Effector memory CD4-positive, alpha-beta T cell (primary cell): ENCODE measurements around the gene PRRT1.

Source experiments
- DNase-seq, 3 donors: peaks; one replicate each; pipeline ENCODE4 v3.0.0-alpha.2; 2020
- H3K27ac ChIP-seq: 2 replicates; pipeline ENCODE4 v1.7.0; 2013; ENCODE audit warnings: mild to moderate bottlenecking, low read length, moderate library complexity; ENCODE audit not compliant: insufficient read depth, poor library complexity, severe bottlenecking
- H3K27me3 ChIP-seq: replicated peaks from 2 replicates; pipeline ENCODE4 v1.7.0; 2013; ENCODE audit warnings: mild to moderate bottlenecking, low read length; ENCODE audit not compliant: insufficient read depth, control insufficient read depth, poor library complexity, severe bottlenecking
- H3K36me3 ChIP-seq: 2 replicates; pipeline ENCODE4 v1.7.0; 2013; ENCODE audit warnings: mild to moderate bottlenecking, low read length, moderate library complexity; ENCODE audit not compliant: control insufficient read depth, insufficient read depth
- H3K4me1 ChIP-seq: 2 replicates; pipeline ENCODE4 v1.7.0; 2013; ENCODE audit warnings: low read length, mild to moderate bottlenecking; ENCODE audit not compliant: control insufficient read depth, insufficient read depth, poor library complexity, severe bottlenecking
- H3K4me3 ChIP-seq: 2 replicates; pipeline ENCODE4 v1.7.0; 2013; ENCODE audit warnings: low read length, low read depth, mild to moderate bottlenecking; ENCODE audit not compliant: insufficient read depth, poor library complexity, severe bottlenecking
- H3K9me3 ChIP-seq: 2 replicates; pipeline ENCODE4 v1.7.0; 2013; ENCODE audit warnings: mild to moderate bottlenecking, low read length, moderate library complexity; ENCODE audit not compliant: control insufficient read depth
- total RNA-seq, 3 donors: gene quantifications; one replicate each; lab custom pipeline; 2026; lab: John Stamatoyannopoulos, UW

The PRRT1 gene
- 0.09 to 1.7 (median 0.35) reads per million in 3 donors for total RNA-seq

DNA sequence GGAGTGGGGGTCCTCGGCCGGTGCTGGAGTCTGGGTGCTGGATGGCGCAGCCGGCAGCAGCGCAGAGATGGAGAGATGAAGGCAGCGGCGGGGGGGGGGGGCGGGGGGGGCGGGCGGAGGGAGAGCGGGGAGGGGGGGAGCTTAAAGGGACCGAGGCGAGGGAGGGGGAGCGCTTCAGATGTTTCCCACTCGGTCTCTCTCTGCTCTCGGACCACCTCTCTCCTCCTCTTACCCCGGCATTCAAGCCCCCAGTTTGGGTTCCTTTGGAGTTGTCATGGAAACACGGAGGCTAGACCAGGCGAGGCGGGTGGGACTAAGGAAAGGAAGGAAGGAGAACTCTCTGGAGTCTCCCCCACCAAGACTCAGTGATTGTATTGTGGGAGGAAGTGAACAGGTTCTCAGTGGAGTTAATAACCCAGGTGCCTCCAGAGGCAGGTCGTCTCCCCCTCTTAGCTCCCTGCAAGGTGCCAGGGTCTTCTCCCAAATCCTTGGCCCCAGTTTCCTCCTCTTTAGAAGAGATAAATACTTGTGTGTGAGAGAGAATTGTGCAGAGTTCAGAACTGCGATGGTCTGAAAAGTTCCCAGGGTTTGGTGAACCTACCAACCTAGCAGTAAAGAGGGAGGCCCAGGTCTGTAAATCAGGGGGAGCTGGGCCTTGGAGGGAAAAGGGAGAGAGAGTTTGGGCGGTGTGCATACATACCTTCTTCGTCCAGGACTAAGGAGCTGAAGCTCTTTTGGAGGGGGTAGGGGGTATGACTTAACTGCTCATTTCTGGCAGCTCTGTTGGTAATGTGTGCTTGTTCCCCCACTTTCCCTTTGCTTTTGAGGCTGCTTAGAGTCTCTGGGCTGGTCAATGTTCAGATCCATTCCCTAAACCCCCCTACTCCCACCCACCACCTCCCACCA, at the start of gene PRRT1:
Gene PRRT1 (minus strand): TSS at position 77 of the 906 bp plus-strand sequence. CDS start 112 bp downstream, outside the sequence.
- H3K4me1 ChIP-seq = peaks cover 21% of the 10 kb centered on the region
- H3K27ac ChIP-seq = no peak within 1 kb of the TSS
- no peak within 1 kb of the TSS for H3K4me3 ChIP-seq
- H3K27me3 ChIP-seq = peaks cover 11% of the 10 kb centered on the region
- no peak for DNase-seq
- H3K36me3 ChIP-seq = no peaks in the 10 kb centered on the region
- H3K9me3 ChIP-seq = no peaks in the 10 kb centered on the region

DNA sequence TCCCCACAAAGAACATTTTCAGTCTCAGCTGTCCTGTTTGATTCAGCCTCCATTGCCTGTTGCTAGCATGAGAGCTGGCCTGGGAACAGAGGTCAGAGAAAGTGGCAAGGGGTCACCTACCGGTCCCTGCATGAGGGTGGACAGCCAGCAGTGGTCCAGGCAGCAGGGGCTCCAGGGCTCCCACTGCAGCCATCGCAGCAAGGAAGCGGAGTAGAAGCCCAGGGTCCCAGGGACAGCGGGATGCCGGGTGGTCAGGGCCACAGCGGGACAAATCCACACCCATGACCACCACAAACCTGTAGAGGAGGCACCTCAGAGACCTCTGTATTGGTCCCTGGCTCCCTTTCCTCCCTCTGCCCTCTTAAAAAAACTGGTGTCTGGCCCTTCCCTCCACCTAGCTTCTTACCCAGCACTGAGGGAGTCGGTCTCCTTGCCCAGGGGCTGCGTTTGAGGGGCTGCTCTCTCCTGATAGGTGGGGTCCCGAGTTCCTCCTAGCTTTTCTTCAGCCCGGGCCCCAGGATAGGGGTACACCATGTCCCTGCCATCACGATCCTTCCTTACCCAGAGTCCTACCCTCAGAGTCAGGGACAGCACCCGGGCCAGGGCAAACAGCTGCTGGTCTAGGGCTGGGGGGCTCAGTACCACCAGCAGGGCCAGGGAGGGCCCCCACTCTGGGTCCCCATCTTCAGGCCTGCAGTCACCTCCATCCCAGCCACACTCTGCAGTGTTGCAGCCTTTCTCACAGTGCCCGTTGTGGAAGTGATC, 49.2 kb upstream of the PRRT1 start:
- peaks cover 5% of the 10 kb centered on the region for H3K4me1 ChIP-seq
- no peaks in the 10 kb centered on the region for H3K36me3 ChIP-seq
- H3K27me3 ChIP-seq = no peaks in the 10 kb centered on the region
- H3K9me3 ChIP-seq = no peaks in the 10 kb centered on the region
- no peak overlapping the region for H3K4me3 ChIP-seq
- DNase-seq = no peak
- no peak overlapping the region for H3K27ac ChIP-seq

DNA sequence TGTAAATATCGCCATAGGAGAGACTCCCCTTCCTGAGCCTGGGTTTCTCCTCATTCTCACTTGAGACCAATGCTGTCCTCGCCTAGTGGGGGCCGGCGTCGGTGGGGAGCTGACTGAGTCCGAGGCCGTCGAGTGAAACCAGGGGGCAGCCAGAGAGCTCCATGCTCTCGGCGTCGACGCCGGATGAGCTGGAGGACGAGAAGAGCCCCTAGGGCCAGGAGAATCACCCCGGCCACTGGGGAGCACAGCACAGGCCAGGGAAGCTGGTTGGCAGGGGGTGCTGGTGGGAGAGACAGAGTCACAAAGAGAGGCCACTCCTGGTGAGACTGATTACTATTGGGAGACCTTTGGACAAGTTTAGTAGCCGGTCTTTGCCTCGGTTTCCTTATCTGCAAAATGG, 47.1 kb upstream of the PRRT1 start:
- Histone ChIP-seq H3K36me3 (no peaks in the 10 kb centered on the region), H3K9me3 (no peaks in the 10 kb centered on the region), H3K27ac (no peak overlapping the region), H3K27me3 (no peaks in the 10 kb centered on the region), H3K4me3 (no peak overlapping the region), H3K4me1 (peaks cover 19% of the 10 kb centered on the region)
- no peak for DNase-seq

DNA sequence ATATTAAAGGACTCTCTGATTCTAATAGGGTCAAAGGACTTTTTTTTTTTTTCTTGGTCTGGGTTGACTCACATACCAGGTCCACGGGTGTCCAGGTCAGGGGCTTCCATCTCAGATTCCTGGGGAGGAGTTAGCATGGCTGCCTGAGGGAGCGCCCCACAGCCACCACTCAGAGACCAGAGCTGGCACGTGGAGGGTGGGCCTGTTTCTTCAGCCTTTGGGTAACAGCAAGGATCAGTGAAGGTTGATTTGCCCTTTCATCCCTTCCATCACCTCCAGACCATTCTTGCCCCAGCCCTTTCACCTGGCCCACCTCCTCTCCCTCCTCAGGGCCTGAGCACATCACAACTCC, 46.6 kb upstream of the PRRT1 start:
- H3K9me3 ChIP-seq = no peaks in the 10 kb centered on the region
- H3K4me1 ChIP-seq = peaks cover 24% of the 10 kb centered on the region
- H3K36me3 ChIP-seq = no peaks in the 10 kb centered on the region
- no peak for DNase-seq
- H3K27me3 ChIP-seq = no peaks in the 10 kb centered on the region
- H3K4me3 ChIP-seq = no peak overlapping the region
- no peak overlapping the region for H3K27ac ChIP-seq

DNA sequence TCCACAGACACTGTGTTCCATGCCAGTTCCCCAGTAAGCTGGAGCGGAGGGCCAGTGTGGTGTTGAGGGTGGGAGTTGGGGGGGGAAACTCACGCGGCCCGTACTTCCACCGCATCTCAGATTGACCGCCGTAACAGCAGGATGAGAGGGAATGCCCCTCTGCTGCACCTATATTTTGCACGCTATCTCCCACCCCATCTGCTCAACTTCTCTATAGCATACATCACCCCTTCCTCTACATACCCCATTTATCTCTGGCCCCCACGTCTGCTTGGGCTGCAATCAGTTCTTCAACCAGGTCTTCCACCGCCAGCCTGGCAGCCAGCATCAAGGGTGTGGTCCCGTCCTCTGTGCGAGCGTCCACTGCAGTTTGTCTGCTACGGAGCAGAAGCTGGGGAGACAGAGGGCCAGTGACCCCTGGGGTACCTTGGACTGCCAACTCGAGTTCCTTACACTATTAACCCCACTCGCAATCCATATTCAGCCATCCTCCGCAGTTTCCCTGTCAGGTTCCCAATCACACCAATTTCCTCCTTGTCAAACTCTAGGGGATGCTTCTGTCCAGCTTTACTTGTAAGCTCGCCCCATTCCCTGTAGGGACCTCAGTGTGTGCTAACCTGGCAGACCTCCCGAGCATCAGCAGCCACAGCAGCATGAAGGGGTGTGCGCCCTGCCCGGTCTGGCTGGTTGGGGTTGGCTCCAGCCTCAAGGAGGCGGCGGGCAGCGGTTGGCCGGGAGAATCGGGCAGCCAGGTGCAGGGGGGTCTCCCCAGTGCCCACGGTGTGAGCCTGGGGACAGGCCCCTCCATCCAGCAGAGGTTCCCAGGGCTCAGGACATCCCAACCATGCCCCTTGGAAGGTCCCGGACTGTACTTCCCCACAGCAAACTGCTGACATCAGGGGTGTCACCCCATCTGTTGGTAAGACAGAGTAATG, 45.2 kb upstream of the PRRT1 start:
- Histone ChIP-seq H3K27ac (peak overlapping the region; percentile 92), H3K9me3 (no peaks in the 10 kb centered on the region), H3K4me3 (peak overlapping the region; percentile 83), H3K4me1 (peaks cover 30% of the 10 kb centered on the region), H3K27me3 (no peaks in the 10 kb centered on the region), H3K36me3 (no peaks in the 10 kb centered on the region)
- DNase-seq = no peak

DNA sequence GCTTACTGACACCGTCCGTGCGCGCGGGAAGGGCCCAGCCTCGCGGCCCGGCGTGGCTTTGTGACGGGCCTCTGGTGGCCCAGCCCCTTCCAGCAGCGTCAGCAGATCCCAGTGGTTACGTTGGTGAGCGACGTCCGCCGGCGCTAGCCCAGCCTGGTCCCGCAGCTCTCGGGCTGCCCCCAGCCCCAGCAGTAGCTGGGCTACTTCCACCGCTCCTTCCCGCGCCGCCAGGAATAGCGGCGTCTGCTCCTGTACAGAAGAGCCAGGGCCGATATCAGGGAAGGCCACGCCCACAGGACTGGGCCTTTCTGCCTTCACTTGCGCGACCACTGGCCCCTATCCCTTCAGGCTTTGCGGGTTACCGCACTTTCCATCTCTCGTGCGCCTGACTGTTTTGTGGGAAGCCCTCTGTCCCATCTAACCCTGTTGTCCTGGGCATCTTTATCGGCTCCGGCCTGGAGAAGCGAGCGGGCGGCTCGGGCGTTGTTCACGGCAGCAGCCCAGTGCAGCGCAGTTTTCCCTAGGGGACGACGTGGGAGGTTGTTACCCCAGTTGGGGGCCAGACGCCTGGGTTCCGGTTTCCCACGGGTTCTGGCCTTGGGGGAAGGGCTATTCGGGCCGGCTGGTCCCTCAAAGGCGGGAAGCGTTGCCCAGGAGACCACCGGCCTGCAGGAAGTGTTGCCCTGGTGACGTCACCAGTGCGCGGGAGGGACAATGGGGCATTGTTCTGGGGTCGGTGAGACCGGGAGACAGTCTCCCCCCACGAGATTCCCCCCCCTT, 44.4 kb upstream of the PRRT1 start:
- no peaks in the 10 kb centered on the region for H3K36me3 ChIP-seq
- peaks cover 30% of the 10 kb centered on the region for H3K4me1 ChIP-seq
- no peaks in the 10 kb centered on the region for H3K9me3 ChIP-seq
- H3K27ac ChIP-seq = peak overlapping the region; percentile 92
- DNase-seq = peak; percentile 39 to 67 (median 48)
- H3K4me3 ChIP-seq = peak overlapping the region; percentile 83
- H3K27me3 ChIP-seq = no peaks in the 10 kb centered on the region

DNA sequence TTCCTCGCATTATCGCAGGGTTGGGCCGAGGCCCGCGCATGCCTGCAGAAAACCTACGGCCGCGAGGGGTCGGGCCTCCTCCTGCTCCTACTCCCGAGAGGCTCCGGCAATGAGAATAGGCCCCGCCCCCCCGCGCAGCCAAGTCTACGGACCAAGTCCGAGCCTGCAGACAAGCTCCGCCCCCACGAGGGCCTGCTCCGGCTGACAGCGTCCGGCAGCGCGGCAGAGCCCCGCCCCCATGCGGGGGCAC, 43.8 kb upstream of the PRRT1 start:
- Histone ChIP-seq H3K4me3 (peak overlapping the region; percentile 83), H3K9me3 (no peaks in the 10 kb centered on the region), H3K27me3 (no peaks in the 10 kb centered on the region), H3K4me1 (peaks cover 30% of the 10 kb centered on the region), H3K36me3 (no peaks in the 10 kb centered on the region), H3K27ac (peak overlapping the region; percentile 92)
- peak; percentile 99 to 100 (median 100) for DNase-seq

DNA sequence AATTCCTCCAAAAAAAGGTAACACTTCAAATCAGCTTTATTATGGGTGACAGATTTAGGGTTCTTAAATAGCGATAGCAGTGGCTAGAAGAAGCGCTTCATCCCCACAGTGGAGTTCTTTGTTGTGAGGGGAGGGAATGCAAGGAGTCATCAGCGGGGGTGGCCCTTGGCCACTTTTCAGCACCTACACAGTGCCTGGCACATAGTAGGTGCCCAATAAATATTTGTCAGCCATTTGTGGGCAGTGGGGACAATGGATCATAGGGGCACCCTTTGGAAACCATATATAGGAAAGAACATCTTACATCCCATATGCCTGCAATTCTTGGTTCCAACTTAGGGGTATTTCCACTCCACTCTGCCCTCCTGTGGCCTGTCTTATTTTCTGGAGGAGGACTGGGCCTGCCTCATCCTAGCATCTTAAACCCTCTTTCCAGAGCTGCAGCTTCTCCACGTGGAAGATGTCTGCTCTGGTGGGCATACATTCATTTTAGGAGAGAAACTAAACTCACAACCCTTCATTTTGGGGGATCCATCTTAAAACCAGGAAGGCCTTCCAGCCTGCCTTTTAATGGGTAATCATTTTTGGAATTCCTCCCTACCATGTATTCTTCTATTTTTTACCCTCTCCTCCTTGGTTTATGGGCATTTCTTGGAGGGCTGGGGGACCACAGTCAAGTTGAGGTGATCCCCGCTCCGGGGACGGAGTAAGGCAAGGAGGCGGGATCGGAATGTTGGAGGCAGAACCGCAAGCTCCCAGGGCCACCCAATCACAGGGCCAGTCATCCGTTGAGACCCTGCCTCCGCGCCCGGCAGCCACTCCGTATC, 43.3 kb upstream of the PRRT1 start:
- DNase-seq = no peak
- H3K27me3 ChIP-seq = no peaks in the 10 kb centered on the region
- H3K4me3 ChIP-seq = peak overlapping the region; percentile 83
- peak overlapping the region; percentile 92 for H3K27ac ChIP-seq
- H3K9me3 ChIP-seq = no peaks in the 10 kb centered on the region
- H3K36me3 ChIP-seq = no peaks in the 10 kb centered on the region
- peaks cover 30% of the 10 kb centered on the region for H3K4me1 ChIP-seq
